Stimulated activated CD4-positive, alpha-beta T cell treated with anti-CD3 and anti-CD28 coated beads, Interleukin-4, amount 100 ng/mL, for 4 hours (primary cell): ENCODE measurements around the gene TSTD2.

Experiments
- DNase-seq, 2 experiments: peaks; one replicate each; pipeline ENCODE4 v3.0.0-alpha.2; 2020

Gene TSTD2

DNA sequence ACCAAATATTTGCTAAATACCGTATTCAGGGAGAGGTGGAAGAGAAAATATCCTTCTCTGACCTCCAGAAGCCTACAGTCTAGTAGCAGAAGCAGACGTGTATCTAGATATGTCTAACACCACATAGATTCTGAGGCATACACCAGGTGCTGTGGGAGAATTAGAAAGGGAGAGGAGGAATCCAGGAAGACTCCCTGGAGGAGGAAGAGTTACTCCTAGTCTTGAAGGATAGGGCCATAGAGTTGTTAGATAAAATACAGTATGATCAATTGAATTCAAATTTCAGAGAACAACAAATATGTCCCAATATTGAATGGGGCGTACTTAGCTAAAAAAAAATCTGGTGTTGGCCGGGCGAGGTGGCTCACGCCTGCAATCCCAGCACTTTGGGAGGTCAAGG, 73.0 kb downstream of the TSTD2 start:
- no peak for DNase-seq

DNA sequence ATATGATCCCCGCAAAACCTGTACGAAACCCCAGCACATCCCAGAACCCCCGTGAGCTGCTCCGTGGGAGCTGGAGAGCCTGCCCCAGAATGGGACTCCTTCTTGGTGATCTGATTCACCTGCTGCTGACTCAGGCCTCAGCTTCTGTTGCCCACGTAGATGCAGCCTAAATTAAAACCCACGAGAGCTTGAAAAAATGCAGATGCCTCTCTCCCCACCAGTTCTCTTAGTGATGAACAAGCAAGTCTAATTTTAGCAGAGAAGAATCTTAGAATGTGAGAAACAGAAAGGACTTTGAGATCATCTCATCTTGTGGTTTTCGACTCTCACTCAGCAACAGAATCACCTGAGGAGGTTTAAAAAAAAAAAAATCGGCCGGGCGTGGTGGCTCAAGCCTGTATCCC, 74.1 kb downstream of the TSTD2 start:
- peak in 1 of 2 experiments; percentile 14 for DNase-seq

DNA sequence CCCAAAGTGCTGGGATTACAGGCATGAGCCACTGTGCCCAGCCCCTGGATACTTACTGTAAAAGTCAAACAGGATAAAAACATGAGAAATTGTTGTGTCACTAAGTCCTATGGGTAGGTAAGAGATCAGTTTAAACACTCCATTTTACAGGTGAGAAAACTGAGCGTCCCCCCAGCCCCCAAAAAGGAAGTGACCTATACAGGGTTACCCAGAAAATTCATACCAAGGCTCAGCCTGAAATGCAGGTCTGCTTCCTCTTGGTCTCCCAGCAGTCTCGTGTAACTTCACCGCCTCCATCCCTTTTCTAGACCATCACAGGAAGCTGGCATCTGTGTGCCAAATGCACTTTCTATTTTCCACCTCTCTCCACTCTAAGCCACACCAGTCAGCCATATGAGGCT, 74.5 kb downstream of the TSTD2 start:
- DNase-seq: no peak

DNA sequence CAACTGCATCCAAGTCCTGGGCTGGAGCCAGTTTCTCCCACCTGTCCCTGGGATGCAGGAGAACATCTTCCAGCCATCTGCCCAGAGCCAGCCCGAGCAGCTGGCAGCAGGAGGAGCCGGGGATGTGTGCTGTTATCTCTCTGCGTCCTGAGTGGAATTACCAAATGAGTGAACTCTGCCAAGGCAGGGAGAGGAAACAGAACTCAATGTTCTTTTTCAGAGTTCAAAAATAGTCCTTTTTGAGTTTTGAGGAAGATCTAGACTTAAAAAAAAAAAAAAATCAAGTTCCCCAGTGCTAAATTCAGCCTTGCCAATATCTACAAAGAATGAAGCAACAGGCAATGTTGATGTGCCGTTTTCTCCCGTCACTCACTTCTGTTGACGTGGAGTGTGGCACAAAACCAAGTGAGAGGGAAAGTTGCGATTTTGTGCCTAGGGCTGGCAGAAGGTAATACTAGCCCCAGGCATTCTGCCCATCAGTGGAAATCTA, 75.5 kb downstream of the TSTD2 start:
- no peak for DNase-seq

DNA sequence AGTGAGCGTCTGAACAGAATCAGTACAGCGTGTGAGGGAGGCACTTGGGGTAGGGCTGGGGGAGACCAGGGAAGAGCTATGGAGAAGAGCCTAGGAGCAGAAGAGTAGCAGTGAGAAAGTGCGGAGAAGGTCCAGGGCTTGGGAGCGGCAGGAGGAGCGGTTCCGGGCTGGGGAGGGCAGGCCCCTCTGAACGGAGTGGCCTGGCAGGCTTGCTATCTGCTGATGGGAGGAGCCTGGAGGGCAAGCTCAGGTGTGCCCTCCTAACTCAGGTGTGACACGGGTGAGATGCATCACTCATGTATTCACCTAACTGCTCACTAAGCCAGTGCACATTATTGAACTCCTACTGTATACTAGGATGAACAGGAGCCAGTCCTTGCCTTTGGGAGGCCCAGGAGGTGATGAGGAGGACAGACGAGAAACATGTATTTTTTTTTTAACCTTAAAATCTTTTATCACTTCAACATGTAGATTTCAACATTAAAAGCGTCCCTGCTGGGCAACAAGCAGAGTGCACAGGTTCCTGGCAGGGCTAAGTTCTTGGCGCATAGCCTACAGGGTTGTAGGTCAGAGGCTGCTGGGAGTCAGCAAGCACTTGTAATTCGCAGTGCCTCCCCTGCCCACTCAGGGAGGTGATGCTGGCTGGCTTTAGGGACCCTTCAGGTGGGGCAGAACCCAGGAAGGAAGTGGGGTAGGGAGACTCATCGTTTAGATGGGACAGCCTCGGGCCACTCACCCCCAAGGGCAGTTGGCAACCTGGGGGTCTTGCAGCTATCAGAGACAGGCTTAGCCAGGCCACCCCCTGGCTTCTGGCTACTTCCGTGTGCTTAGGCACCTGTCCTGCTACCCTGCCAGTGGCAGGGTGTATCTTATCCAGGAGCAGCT, 76.2 kb downstream of the TSTD2 start:
- no peak for DNase-seq

DNA sequence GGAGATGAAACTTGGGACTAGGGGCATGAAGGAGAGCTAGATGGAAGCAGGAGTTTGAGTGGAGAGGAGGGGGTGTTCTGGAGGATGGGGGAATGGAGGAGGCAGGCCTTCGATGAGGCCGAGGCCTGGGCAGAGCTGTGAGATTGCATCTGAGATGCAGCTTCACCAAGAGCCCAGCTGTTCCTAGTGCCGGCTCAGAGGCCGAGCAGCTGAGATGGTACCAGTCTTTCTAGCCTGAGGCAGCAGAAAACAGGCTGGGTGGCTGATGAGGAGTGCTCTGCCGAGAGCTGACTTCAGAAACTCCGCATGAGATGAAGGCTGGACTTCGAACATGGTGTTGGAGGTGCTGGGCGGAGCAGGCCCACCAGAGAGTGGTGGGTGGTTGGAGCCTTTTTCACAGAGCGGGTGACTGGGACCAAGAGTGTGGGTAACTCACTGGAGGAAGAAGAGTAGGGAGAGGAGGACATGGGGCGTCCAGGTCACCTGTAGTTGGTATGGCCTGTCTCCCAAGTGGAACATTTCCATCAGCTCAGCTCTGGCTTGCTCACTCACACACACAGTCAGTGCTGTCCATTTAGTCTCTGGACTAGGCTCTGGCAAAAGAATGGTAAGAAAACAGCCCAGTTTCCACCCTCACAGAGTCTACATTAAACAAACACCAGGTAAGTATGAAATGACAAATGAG, 77.0 kb downstream of the TSTD2 start:
- no peak for DNase-seq

DNA sequence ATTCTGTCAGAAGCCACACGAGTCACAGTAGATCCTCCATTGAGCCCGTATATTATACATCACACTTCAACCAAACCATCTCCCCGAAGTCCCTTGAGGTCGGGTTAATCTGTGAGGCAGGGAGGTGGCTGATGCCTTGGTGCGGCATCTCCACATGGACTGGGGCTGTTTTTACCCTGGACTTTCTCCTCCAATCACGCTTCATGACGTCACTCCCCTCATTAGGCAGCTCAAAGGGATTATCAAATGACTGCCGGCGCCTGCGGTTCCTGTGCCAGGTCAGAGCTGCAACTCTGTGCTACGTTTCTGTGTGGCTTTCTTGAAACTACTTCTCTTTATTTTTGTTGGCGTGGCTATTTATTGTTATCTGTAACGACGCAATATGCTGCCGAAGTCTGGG, 78.0 kb downstream of the TSTD2 start:
- no peak for DNase-seq

DNA sequence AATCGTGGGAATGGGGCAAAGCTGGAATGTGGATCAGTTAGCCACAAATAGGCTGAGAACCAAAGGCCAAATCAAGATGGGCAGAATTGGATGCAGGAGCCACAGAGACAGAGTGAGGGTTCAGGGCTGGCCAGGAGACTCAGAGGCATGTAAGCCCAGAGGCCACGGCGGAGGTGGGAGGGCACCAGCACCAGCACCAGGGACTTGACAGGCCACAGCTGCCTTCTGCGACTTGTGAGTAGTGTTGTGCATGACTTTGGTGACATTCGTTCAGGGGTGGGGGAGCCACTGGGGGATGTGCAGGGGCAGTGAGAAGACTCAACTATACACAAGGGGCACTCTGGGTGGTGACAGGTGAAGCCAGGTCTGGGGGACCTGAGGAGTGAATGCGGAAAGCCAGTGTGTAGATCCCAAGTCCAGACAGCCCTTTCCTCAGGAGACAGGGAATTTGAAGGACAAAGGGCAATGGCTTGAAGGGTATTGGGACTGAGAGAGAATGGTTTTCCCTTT, 78.5 kb downstream of the TSTD2 start:
- no peak for DNase-seq

DNA sequence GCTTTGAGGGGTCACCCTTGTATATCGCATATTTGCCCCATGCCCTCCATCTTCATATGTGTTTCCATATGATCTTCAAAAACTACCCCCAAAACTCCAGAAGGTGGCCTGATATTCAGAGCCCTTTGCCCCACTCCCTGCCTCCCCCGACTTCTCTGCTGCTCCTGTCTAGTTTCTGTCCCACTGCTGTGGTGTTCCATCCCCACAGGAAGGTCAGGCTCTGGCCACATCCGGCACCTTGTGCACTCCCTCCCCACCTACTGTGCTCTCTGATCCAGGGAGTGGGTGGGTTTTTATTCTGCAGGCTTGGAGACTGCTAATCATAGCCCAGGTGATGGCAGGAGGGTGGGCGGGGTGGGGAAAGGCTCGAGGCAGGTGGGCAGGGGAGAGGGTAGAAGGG, 79.3 kb downstream of the TSTD2 start:
- no peak for DNase-seq

DNA sequence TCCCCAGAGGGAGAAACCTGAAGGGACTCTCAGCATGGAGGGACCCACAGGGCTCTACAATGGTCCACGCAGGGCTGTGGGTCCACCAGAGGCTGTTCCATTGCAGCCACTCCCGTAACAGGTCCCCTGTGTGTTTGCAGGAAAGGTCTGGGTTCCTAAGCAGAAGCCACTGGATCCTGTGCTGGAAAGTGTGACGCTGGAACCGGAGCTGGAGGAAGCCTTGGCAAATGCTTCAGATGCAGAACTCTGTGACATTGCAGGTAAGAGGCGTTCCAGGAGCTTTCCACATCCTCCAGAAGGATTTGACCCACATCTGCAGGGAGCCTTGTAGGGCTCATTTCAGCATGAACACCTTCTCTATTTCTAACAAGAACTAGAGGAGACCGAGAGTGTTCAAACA, 80.0 kb downstream of the TSTD2 start:
- DNase-seq: no peak

DNA sequence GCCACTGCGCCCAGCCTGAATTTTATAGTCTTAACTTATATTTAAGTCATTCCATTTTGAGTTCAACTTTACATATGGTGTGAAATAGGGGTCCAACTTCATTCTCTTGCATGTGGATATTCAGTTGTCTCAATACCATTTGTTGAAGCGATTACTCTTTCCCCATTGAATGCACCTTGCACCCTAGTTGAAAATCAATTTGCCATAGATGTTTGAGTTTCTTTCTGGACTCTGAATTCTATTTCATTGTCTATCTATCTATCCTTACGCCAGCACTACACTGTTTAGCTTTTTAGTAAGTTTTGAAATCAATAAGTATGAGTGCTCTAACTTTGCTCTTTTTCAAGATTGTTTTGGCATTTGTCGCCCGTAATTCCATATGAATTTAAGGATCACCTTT, 81.9 kb downstream of the TSTD2 start:
- DNase-seq: no peak

DNA sequence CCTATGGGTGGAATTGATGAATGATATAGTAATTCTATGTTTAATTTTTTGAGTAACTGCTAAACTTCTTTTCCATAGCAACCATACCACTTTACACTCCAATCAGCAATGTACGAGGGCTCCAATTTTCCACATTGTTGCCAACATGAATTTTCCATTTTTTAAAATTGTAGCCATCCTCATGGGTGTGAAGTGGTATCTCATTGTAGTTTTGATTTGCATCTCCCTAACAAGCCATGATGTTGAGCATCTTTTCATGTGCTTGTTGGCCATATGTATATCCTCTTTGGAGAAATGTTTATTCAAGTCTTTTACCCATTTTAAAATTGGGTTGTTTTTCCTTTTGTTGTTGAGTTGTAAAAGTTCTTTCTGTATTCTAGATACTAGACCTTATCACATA, 82.8 kb downstream of the TSTD2 start:
- DNase-seq: no peak
